NOMO-1 treated with dmso at 0.1 percent for 144 hours (cell line): ENCODE data around the gene CHCHD6.

Source experiments
- DNase-seq: peaks from one replicate; lab custom pipeline; 2025; ENCODE audit not compliant: unreplicated experiment; lab: John Stamatoyannopoulos, UW

CHCHD6 gene

DNA sequence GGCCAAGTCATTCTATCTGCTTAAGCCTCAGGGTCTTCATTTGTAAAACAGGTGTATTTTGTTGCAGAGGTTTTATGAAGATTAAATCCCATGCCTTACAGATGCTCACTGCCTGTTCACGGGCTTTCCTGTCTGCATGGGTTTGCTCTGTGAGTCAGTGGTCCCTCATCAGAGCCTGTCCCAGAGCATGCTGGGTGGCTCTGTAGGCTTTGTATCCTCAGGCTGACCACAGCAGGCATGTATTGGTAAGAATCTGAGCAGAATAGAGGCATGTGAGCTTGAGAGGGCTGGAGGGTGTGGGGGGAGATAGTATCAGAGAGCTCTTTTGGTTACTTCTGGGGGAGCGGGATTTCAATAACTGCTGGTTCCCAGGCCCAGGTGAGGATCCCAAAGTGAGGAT, 233.5 kb downstream of the CHCHD6 start:
- DNase-seq: no peak

DNA sequence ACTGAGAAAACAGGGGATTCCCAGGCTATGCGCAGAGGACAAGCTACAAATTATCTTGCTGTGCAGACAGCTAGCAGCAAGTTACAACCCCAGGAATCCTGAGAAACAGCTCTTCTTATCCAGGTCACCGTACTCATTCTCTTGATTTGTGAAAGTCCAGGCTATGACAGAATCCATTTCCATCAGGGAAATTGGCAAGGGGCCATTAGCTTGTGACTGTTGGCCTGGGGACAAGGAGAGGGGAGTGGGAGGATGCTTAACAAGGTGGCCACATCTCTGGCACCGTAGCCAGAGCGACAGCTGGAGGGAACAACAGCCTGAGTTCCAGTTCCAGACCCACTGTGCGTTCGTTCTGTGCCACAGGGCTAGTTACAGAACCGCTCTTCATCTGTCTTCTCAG, 233.9 kb downstream of the CHCHD6 start:
- DNase-seq: no peak

DNA sequence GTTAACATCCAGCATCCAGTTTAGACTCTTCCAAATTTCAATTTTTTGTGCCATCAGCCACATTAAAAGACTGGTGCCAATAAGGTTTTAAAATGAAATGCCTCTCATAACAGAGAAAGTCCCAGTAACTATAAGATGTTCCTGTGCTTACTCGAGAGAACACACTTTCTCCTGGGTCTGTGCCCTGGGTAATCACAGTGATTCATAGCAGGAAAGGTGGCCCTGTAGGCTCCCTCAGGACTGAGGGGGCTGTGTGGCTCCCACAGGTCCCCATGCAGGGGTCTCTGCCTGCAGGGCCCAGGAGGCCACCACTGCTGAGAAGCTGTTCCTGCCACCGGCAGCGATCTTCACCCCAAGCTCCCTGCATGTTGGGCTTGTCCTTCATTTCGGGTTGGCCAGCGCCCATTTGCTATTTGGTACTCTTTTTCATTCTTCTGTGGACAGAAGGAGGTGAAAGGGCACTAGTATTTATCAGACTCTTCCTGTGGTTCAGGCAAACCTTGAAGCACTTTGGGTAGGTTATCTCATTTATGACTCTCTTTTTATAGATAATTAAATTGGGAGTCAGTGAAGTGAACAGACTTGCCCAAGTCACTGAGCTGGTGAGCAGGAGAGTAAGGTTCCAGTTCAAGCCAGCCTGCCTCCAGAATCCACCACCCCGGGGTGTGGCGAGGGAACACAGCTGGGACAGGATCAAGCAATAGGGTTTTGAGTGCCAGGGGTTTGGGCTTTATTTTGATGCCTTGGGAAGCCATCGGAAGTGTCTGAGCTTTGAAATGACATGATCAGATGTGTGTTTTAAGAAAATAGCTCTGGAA, 234.7 kb downstream of the CHCHD6 start:
- DNase-seq: no peak

DNA sequence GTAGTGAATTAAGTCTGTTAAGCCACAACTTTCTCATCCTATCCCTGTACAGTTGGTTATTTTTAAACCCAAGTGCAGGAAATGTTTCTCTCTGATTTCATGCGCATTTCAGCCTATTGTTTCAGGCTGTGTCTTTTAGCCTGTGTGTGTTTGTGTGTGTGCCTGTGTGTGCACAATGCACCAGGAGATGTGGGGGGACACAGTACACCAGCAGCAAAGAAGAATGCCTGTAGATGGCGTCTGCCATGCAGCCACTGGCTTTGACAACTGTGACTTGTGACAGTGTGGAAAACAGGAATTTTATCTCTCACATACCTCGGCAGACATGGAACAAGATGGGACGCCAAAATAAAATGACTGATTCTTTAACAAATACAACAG, 235.3 kb downstream of the CHCHD6 start:
- DNase-seq: no peak

DNA sequence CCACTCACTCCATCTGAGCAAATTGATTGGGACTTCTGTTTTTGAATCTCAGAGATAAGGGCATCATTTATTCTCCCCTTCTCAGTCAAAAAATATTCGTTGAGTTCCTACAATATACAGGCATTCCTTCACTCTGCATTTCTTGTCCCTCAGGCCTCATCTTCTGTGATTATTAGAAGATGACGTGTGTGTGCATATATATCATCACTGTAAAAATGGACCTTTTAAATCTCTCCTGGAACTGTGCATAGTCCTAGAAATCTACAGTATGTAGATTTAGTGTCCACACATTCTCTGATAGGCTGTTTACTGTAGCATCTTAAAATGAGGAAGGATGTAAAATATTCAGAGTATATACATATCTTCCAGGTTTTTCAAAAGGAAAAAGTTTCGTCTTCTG, 235.7 kb downstream of the CHCHD6 start:
- no peak for DNase-seq

DNA sequence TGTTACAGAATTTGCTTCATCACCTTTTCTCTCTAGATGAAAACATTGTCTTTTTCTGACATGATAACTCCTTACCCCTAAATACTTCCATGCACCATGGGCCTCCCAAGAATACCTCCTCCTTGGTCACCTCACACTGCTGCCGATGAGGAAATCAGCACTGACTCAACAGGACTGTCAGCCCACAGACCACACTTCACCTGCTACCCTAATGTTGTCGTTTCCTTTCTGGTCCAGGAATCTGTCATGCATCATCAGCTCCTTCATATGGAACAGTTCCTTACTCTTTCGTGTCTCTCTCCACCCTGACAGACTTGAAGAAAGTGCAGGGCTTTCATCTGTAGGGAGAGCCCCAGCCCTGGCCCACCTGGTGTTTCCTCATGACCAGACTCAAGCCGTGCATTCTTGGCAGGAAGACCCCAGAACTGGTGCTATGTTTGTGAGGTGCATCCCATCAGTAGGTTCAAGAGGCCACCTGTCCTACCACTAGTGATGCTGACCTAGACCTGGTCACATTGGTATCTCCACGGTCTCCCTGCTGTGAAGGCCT, 237.8 kb downstream of the CHCHD6 start:
- DNase-seq: no peak

DNA sequence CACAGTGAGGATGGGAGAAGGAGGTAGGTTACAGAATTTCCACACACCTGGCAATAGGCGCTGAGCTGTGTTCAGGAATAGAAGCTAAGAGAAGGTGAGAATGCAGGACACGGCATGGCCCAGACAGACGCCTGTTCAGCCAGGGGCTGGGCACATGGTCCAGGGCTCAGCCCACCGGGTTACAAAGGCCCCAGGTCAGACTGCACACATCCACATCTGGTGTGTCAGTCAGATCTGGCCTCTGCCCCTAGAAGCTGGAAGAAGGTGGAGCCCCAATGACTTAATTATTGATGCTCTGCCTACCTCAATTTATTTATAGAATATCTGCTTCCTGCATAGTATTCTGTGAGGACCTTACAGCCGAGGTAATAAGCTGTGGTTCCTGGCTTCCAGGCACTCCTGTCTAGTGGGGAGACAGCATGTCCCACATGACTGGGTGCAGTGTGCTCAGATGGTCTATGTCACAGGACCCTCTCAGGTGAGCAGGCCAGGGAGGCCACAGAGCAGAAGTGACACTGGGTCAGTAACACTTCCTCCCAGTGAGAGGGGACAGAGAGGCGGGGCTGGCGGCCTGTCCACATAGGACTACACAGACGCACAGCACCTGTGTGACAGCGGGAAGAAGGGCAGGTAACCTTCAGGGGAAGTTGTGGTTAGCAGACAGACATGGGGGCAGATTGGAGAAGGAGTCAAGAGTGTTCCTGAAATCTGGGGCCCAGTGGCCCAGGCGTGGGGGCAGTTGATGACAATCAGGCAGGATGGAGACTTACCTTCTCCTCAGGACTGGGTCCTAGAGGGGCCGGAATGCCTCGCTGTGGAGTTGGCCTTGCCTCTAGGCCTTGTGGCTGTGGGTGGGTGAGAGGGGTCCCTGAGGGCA, 240.3 kb downstream of the CHCHD6 start:
- no peak for DNase-seq

DNA sequence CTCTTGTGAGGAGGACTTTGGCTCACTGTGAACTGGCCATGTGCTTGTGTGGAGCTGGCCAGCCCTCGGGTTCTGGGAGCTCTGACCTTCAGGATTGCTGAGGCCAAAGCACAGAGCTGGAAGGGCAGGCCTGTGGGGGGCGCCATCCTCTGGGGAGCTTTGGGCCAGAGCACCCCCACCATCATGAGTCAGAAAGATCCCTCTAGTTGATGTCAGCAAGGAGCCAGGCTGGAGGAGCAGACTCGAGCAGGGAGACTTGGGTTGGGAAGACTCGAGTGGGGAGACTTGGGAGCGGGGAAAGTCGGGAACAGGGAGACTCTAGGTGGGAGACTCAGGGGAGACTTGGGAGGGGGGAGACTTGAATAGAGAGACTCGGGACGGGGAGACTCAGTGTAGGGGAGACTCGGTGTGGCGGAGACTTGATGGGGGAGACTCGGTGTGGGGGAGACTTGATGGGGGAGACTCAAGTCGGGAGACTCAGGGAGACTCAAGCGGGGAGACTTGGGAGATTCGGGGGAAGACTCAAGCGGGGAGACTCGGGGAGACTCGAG, 241.2 kb downstream of the CHCHD6 start:
- no peak for DNase-seq

DNA sequence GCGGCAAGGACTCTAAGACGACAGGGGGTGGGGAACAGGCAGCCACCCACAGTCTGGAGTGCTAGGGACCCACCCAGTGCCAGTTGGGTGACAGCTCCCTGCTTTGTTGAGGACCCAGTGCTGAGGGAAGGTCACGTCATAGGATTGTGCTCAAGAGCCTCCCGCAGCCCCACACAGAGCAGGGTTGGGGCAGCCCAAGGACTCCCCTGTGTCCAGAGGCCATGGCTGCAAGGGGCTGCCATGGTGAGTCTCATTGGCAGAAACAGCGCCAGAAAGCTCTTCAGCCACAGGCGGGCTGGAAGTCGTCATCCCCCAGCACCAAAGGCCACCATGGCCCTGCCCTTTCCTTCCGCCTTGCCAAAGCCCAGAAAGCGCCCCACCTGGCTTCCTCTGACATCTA, 241.9 kb downstream of the CHCHD6 start:
- DNase-seq: no peak

DNA sequence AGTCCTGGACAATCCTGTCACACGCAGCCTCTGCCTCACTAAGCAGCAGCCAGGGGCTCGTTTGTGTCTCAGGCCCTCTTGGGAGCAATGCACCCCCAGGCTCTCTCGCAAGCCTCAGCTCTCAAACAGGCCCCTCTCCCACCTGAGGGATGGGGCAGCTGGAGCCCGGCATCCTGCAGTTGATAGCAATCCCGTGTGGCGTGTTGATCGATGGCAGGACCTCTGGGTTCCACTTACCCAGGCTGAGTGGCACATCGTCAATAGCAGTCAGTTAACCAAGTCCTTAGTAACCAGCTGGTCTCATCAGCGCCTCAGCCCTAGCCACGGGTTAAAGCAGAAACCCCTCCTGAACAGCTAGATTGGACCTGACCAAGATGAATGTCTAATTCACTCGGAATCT, 242.4 kb downstream of the CHCHD6 start:
- DNase-seq: no peak

DNA sequence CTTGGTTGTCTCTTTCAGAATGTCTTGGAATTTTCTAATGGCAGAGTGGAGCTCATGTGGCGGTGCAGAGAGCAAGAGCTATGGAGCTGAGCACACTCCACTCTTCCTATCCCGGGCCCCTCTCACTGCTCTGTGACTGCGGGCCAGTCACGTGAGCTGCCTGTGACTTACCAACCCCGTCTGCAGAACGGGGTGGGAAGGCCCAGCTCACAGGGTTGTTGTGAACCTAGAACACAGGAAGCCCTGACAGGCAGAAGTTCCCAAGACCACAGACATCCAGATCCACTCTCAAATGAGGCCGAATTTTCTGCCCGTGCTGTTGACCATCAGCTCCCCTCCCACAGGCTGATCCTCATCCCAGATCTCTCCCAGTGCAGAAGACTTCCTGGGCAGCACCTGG, 243.4 kb downstream of the CHCHD6 start:
- DNase-seq: no peak

DNA sequence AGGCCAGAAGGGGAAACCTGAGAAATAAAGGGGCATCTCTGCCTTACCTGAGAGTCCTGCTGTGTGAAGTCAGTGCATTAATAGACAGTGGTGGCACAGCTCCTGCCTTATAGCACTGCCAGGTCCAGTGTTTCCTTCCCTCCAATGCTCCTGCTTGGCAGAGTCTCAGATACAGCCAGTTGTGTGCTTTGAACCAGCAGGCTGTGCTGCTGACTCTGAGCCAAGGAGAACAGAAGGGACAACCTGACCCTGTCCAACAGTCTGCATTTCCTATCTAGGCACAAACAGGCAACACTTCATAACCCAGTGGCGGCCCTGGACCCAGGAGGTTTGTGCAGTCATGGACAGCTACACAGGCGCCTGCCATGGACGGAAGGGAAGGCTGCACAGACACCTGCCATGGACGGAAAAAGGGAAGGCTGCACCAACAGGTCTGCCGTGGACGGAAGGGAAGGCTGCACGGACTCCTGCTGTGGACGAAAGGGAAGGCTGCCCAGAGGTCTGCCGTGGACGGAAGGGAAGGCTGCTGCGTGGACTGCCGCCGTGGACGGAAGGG, 245.0 kb downstream of the CHCHD6 start:
- no peak for DNase-seq

DNA sequence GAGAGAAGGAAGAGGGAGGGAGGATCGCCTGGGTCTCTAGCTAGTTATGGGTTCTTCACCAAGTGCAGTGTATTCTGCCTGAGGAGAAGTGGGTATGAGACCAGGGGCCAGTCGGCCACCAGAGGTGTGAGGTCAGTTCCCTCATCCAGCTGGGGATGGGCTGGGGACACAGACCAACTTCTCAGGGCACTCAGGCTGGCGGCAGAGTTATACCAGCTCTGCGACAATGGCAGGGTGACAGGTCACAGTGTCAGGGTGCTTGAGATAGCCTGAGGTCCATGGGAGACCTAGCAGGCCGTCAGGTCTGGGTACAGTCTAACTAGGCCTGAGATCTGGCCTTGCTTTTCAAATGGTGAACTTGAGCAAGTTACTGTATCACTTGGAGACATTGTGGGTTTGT, 247.5 kb downstream of the CHCHD6 start:
- DNase-seq: no peak

DNA sequence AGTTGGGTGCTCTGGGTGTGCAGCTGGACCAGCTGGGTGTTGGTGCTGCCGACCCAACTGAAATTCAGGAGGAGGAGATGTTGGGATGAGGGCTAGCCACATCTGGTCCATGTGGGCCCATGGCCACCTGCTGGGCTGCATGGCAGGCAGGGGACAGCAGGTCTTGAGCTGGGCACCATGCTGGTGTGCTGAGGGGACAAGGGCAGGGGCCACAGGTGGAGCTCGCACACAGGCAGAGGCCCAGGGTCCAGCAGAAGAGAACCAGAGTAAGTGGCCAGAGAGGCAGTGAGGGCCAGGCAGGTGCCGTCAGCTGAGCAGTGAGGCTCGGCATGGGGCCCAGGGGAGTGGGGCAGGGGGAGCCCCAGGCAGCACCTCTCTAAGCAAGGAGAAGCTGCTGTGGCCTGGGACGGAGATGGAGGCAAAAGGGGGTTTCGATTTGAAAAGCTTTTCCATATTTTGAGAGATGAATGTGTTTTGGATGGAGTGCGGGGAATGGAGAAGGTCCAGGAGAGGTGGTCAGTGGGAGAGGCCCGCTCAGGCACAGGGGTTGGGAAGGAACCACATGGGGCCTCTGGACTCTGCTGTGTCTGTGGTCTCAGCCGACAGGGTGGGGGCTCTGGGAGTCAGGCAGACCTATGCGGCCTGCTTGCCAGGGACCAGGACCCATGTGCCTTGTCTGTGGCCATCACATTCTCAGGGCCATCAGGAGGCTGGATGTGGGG, 248.4 kb downstream of the CHCHD6 start:
- DNase-seq: no peak

DNA sequence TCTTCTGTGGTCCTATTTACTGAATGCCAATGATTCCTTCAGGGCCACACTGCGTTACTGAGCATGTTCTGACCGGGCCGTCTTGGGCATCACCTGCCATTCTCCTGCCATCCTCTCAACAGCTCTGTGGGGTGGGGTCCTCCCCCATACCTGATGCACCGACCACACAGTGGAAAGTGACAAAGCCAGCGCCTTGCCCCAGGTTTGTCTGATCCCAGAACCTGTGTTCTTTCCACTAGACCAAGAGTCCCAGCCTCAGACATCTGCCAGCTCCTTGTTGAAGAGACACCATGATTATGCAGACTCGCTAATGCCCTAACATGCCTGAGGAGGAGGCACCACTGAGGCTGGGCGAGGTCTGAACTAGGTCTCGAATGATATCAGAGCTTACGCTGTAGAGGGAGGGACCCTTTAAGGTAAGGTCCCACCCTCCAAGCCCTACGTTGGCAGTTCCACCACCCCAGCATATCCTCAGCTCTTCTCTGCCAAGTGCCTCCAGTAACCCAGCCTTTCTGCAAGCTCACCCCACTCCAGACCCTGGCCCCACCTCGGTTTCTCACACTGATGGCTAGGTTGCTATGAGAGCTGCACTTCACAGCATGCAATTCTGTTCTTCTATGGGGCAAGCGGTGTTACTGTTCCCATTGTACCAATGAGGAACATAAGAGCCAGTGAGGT, 249.1 kb downstream of the CHCHD6 start:
- no peak for DNase-seq

DNA sequence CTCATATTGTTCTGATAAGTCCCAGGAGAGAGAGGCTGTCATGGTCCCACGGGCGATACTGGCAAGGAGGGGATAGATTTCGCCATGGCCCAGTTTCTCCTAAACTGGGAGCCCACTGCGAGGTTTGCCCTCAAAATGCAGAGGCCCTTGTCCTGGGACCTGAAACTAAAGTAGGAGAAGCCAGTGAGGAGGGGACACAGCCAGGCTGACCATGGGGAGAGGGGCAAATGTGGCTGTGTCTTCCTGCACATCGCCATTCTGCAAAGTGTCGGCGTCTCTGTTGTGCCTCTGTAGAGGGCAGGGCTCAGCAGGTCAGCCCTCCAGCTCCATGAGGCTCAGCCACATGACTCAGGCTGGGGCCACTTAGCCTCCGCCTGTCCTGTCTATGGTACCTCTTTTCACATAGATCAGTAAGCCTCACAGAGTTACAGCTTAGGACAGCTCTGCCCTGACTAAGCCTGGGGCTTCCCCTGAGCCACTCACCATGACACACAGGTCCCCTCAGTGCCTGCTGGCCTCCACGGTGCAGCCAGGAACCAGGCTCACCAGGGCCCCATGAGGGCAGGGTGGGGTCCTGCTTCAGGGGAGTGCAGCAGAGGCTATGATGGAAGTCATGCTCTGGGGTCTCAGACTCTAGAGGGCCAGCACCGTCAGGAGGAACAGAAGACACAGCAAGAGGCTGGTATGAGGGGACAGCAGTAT, 250.3 kb downstream of the CHCHD6 start:
- no peak for DNase-seq

DNA sequence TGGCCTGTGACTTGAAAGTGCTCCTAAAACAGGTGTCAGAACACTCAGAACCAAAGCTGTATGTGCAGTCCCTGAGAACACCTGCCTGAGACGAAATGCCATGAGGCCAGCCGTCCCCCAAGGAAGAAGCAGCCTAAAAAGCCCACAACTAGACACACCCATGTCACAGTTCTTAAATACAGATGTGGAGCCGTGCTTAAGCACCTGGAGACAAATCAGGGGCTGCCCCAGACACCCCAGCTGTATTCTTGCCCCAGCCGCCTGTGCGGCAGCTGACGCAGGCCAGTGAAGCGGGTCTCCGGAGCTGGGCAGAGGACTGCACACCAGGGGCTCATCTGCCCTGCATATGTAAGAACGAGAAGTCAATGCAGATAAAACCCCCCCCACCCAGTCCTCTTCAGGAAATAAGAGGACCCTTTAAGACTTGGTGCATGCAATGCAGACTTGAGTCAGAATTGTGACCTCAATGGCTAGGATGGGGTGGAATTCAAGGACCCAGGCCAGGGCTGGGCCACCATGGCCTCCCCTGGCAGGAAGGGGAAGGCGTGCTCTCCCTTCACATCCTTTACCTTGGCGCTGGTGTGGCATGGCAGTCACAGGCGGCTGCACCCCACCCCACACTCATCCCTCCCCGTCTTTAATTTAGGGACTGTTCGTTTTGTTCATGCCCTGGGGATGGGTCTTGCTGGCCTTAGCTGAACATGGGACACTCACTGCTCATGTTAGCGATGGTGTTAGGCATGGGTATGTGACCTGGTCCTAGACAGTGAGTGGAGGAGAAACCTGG, 251.2 kb downstream of the CHCHD6 start:
- no peak for DNase-seq

DNA sequence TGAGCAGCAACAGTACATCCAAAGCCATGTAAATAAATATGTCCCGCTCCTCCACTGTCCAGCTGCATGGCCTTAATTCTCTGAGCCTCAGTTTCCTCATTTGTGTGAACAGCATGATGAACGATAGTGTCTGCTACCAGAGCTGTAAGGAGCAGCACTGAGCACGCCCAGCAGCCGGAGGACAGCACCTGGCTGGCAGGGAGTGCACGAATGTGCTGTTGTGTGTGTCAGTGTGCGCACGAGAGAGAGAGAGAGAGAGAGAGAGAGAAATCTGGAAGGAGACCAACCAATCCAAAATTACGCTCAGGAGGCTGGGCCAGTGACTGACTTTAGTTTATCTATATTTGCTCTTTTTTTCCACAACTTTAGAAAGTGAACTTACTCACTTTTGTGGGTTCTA, 252.3 kb downstream of the CHCHD6 start:
- DNase-seq: no peak
